Keratinocyte (primary cell): ENCODE results near the gene CATSPERE. TPM values are rescaled to one million over a fixed set of nuclear protein-coding genes. Genes with fewer than 3 reads are reported as not detected.

Source experiments
- DNase-seq: peaks from one replicate; pipeline ENCODE4 v3.0.0-alpha.2; 2011; ENCODE audit warnings: low read depth, missing footprints, low spot score
- FAIRE-seq: peaks from 2 replicates; lab custom pipeline; 2011; peaks lifted over from hg19 to GRCh38; lab: Jason Lieb, UNC
- H2AFZ ChIP-seq: 2 replicates; pipeline ENCODE4 v1.6.0; 2012; ENCODE audit warnings: low read length, control low read depth, inconsistent platforms; ENCODE audit not compliant: control insufficient read depth
- H3K27ac ChIP-seq: 2 replicates; pipeline ENCODE4 v1.5.1; 2011; ENCODE audit warnings: low read length; ENCODE audit not compliant: control insufficient read depth, insufficient read depth
- H3K27me3 ChIP-seq: 3 replicates; pipeline ENCODE4 v1.6.0; 2011; ENCODE audit warnings: low read length; ENCODE audit not compliant: control insufficient read depth, insufficient read depth; ENCODE audit errors: extremely low read depth
- H3K36me3 ChIP-seq, 2 experiments: 2 replicates in 1 of 2; 3 replicates in 1 of 2; pipeline ENCODE4 v1.5.1; 2011; ENCODE audit warnings: low read length in 2 of 2, mild to moderate bottlenecking in 1 of 2; ENCODE audit not compliant: control insufficient read depth in 2 of 2, insufficient read depth in 2 of 2; ENCODE audit errors: extremely low read depth in 1 of 2
- H3K4me1 ChIP-seq: 3 replicates; pipeline ENCODE4 v1.5.1; 2011; ENCODE audit warnings: low read length; ENCODE audit not compliant: control insufficient read depth, insufficient read depth; ENCODE audit errors: extremely low read depth
- H3K4me2 ChIP-seq: 3 replicates; pipeline ENCODE4 v1.6.0; 2011; ENCODE audit warnings: low read depth, low read length; ENCODE audit not compliant: control insufficient read depth, insufficient read depth; ENCODE audit errors: extremely low read depth
- H3K4me3 ChIP-seq, 3 experiments: fragments of 200-600 bp in 1 of 3; sonication (generic) in 1 of 3; 2 replicates in 2 of 3; 3 replicates in 1 of 3; pipeline ENCODE4 v1.5.1; 2011 to 2016; ENCODE audit warnings: low read length in 3 of 3, mild to moderate bottlenecking in 3 of 3, control low read depth in 2 of 3, inconsistent platforms in 1 of 3, low read depth in 1 of 3, mixed read lengths in 1 of 3, mixed run types in 1 of 3, moderate library complexity in 1 of 3; ENCODE audit not compliant: control insufficient read depth in 2 of 3, insufficient read depth in 2 of 3; ENCODE audit errors: extremely low read depth in 1 of 3
- H3K79me2 ChIP-seq: 2 replicates; pipeline ENCODE4 v1.6.0; 2012; ENCODE audit warnings: low read length; ENCODE audit not compliant: control insufficient read depth, insufficient read depth
- H3K9ac ChIP-seq: 3 replicates; pipeline ENCODE4 v1.6.0; 2011; ENCODE audit warnings: low read length; ENCODE audit not compliant: control insufficient read depth, insufficient read depth; ENCODE audit errors: extremely low read depth
- H3K9me1 ChIP-seq: 3 replicates; pipeline ENCODE4 v1.6.0; 2011; ENCODE audit warnings: low read length; ENCODE audit not compliant: control insufficient read depth, insufficient read depth; ENCODE audit errors: extremely low read depth
- H3K9me3 ChIP-seq: 2 replicates; pipeline ENCODE4 v1.5.1; 2012; ENCODE audit warnings: low read depth, low read length; ENCODE audit not compliant: control insufficient read depth
- H4K20me1 ChIP-seq: 3 replicates; pipeline ENCODE4 v1.6.0; 2011; ENCODE audit warnings: low read length; ENCODE audit not compliant: control insufficient read depth, insufficient read depth; ENCODE audit errors: extremely low read depth
- CTCF ChIP-seq, 3 experiments: IDR thresholded peaks in 1 of 3; conservative IDR thresholded peaks in 1 of 3; optimal IDR thresholded peaks in 1 of 3; 2 replicates in 2 of 3; 3 replicates in 1 of 3; pipeline versions ENCODE3 to v1.5.1; 2011; ENCODE audit warnings: low read length in 3 of 3, mild to moderate bottlenecking in 3 of 3, moderate library complexity in 2 of 3, control low read depth in 1 of 3, inconsistent platforms in 1 of 3; ENCODE audit not compliant: insufficient read depth in 2 of 3; ENCODE audit errors: extremely low read depth in 1 of 3
- EZH2 ChIP-seq: IDR thresholded peaks from one replicate; pipeline ENCODE4 v1.6.1; 2012; ENCODE audit warnings: inconsistent platforms, mild to moderate bottlenecking, low read length, moderate library complexity
- dilution Hi-C: fragments of 300-500 bp; cut with MboI; formaldehyde crosslinking; loops from one replicate; pipeline ENCODE4 v1.7.0; 2020; ENCODE audit warnings: low sequenced_read_pairs; ENCODE audit not compliant: extremely low pct_ligation_motif_present
- polyA plus RNA-seq, 5 experiments: library from polyadenylated mRNA; depleted of rRNA in 3 of 5; stranded (reverse) in 3 of 5; stranded (forward) in 1 of 5; unstranded in 1 of 5; fragments of >200 nt; gene quantifications; 1 replicate in 1 of 5; 2 replicates in 3 of 5; 3 replicates in 1 of 5; pipeline versions ENCODE4 v1.2.1 to v1.2.3, GENCODE V29; 2011 to 2012; ENCODE audit warnings: missing spikeins in 2 of 5, low read depth in 1 of 5, low replicate concordance in 1 of 5

Gene CATSPERE
- polyA plus RNA-seq, 1 donor (not counting 4 experiments of a cell fraction or from before 2014, with no cell fraction given) = 0.42 TPM

DNA sequence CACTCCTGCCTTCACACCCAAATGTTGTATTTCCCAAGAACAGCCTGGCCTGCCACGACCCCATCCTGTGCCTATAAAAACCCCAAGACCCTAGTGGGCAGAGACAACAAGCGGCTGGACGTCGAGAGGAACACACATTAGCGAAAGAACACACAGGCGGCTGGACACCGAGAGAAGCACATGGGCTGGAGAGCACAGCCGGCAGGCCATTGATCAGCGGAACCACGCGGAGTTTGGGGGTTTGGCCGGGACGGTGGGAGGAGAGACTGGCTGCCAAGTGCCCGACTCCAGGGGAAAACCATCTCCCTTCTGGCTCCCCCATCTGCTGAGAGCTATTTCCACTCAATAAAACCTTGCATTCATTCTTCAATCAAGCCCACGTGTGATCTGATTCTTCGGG, 181.5 kb downstream of the CATSPERE start:
- FAIRE-seq = no peak

GRCh38 chr1:244642988-244643387, 181.9 kb downstream of the CATSPERE start:
- H3K9ac ChIP-seq = no peak overlapping the region
- H4K20me1 ChIP-seq = no peaks in the 10 kb centered on the region
- H3K4me3 ChIP-seq = no peak overlapping the region
- no peak for DNase-seq
- no peaks in the 10 kb centered on the region for H3K4me1 ChIP-seq
- no peak overlapping the region for H2AFZ ChIP-seq
- dilution Hi-C loops = no loop called here
- H3K4me2 ChIP-seq = no peak overlapping the region
- H3K27ac ChIP-seq = no peak overlapping the region
- peaks cover 3% of the 10 kb centered on the region for H3K27me3 ChIP-seq
- no peaks in the 10 kb centered on the region for H3K9me3 ChIP-seq
- H3K36me3 ChIP-seq = no peaks in the 10 kb centered on the region
- FAIRE-seq = no peak
- TF ChIP-seq CTCF (optimal IDR thresholded peaks at IDR 0.05 in 1 of 3, IDR thresholded peaks at IDR 0.05 in 1 of 3, conservative IDR thresholded peaks at IDR 0.05 in 1 of 3; ENCODE audit: extremely low read depth in 1 of 3, insufficient read depth in 2 of 3, low read length in 3 of 3) = no peak
- TF ChIP-seq EZH2 = no peak
- no peaks in the 10 kb centered on the region for H3K9me1 ChIP-seq
- H3K79me2 ChIP-seq = no peaks in the 10 kb centered on the region

More for the DNA sequence above, 181.5 kb downstream of the CATSPERE start:
- no peaks in the 10 kb centered on the region for H4K20me1 ChIP-seq
- H2AFZ ChIP-seq = no peak overlapping the region
- H3K9ac ChIP-seq = no peak overlapping the region
- dilution Hi-C loops = no loop called here
- no peaks in the 10 kb centered on the region for H3K36me3 ChIP-seq
- no peaks in the 10 kb centered on the region for H3K9me1 ChIP-seq
- no peaks in the 10 kb centered on the region for H3K4me1 ChIP-seq
- H3K4me2 ChIP-seq = no peak overlapping the region
- H3K27ac ChIP-seq = no peak overlapping the region
- no peaks in the 10 kb centered on the region for H3K79me2 ChIP-seq
- no peak for TF ChIP-seq EZH2
- no peak for TF ChIP-seq CTCF (optimal IDR thresholded peaks at IDR 0.05 in 1 of 3, IDR thresholded peaks at IDR 0.05 in 1 of 3, conservative IDR thresholded peaks at IDR 0.05 in 1 of 3; ENCODE audit: extremely low read depth in 1 of 3, insufficient read depth in 2 of 3, low read length in 3 of 3)
- H3K27me3 ChIP-seq = peaks cover 3% of the 10 kb centered on the region
- H3K4me3 ChIP-seq = no peak overlapping the region
- no peaks in the 10 kb centered on the region for H3K9me3 ChIP-seq
- no peak for DNase-seq
